ENCODE data around the gene MEST.

GRCh38 chr7:130471974-130472373 lies 19.9 kb upstream of the MEST start:
- TF ChIP-seq CTCF (conservative IDR thresholded peaks at IDR 0.05), result no peak
- no peak for TF ChIP-seq EZH2 (IDR thresholded peaks at IDR 0.05; ENCODE audit: low read depth)
